HAP-1 (cell line): ENCODE data around the gene VPS26A.

ENCODE experiments used
- DNase-seq, 2 experiments: peaks; one replicate each; pipeline ENCODE4 v3.0.0-alpha.2; 2016 to 2020; ENCODE audit warnings: low spot score in 2 of 2
- H3K27me3 ChIP-seq: fragments of 250-450 bp; sonication (Bioruptor Pico); 2 replicates; pipeline ENCODE4 v1.5.1; 2020; ENCODE audit warnings: low read depth, mild to moderate bottlenecking, moderate library complexity
- H3K36me3 ChIP-seq: fragments of 250-450 bp; sonication (Bioruptor Pico); replicated peaks from 2 replicates; pipeline ENCODE4 v1.5.1; 2020; ENCODE audit warnings: mild to moderate bottlenecking
- H3K4me1 ChIP-seq: fragments of 250-450 bp; sonication (Bioruptor Pico); 2 replicates; pipeline ENCODE4 v1.5.1; 2020; ENCODE audit warnings: mild to moderate bottlenecking
- H3K4me3 ChIP-seq: fragments of 250-450 bp; sonication (Bioruptor Pico); 2 replicates; pipeline ENCODE4 v1.5.1; 2020; ENCODE audit warnings: mild to moderate bottlenecking, moderate library complexity
- H3K9me3 ChIP-seq: fragments of 250-450 bp; sonication (Bioruptor Pico); 2 replicates; pipeline ENCODE4 v1.5.1; 2020; ENCODE audit warnings: mild to moderate bottlenecking, moderate library complexity
- in situ Hi-C: fragments of 300-500 bp; cut with MboI; formaldehyde crosslinking; loops from 3 replicates; pipeline ENCODE4 v1.14.3; 2020; ENCODE audit warnings: low sequenced_read_pairs, inconsistent platforms, mixed read lengths

Gene VPS26A

GRCh38 chr10:69123747-69124562 is at the start of gene VPS26A:
TSS of gene VPS26A (plus strand) at chr10:69124178. CDS start at chr10:69124278, 100 bp downstream.
- in situ Hi-C loops = no loop called here

GRCh38 chr10:69074532-69074931 is 49.4 kb upstream of the VPS26A start:
- H3K9me3 ChIP-seq = no peaks in the 10 kb centered on the region
- no peak overlapping the region for H3K4me3 ChIP-seq
- in situ Hi-C loops = no loop called here
- no peaks in the 10 kb centered on the region for H3K27me3 ChIP-seq
- H3K36me3 ChIP-seq = no peaks in the 10 kb centered on the region
- DNase-seq = no peak
- no peaks in the 10 kb centered on the region for H3K4me1 ChIP-seq

More at GRCh38 chr10:69123747-69124562, at the start of gene VPS26A:
- Histone ChIP-seq H3K27me3 (no peaks in the 10 kb centered on the region), H3K9me3 (no peaks in the 10 kb centered on the region), H3K4me3 (peak within 1 kb of the TSS; percentile 92), H3K36me3 (peaks cover 3% of the 10 kb centered on the region; the same call in 1 of the 2 replicates), H3K4me1 (peaks cover 8% of the 10 kb centered on the region)
- DNase-seq = peak; percentile 95 to 100

- Histone ChIP-seq H3K9me3 (no peaks in the 10 kb centered on the region), H3K4me1 (no peaks in the 10 kb centered on the region), H3K27me3 (no peaks in the 10 kb centered on the region), H3K36me3 (no peaks in the 10 kb centered on the region), H3K4me3 (no peak overlapping the region)
- in situ Hi-C loops = no loop called here
- no peak for DNase-seq
Observed at GRCh38 chr10:69075431-69075830, 48.5 kb upstream of the VPS26A start.

GRCh38 chr10:69078311-69078710 is 45.7 kb upstream of the VPS26A start:
- H3K4me3 ChIP-seq = no peak overlapping the region
- H3K36me3 ChIP-seq = no peaks in the 10 kb centered on the region
- H3K4me1 ChIP-seq = no peaks in the 10 kb centered on the region
- in situ Hi-C loops = no loop called here
- DNase-seq = no peak
- no peaks in the 10 kb centered on the region for H3K27me3 ChIP-seq
- no peaks in the 10 kb centered on the region for H3K9me3 ChIP-seq

- in situ Hi-C loops = no loop called here
- H3K4me1 ChIP-seq = no peaks in the 10 kb centered on the region
- H3K27me3 ChIP-seq = no peaks in the 10 kb centered on the region
Observed at GRCh38 chr10:69080226-69080625, 43.8 kb upstream of the VPS26A start.

GRCh38 chr10:69086001-69086509 is 37.9 kb upstream of the VPS26A start:
- in situ Hi-C loops = no loop called here
- H3K9me3 ChIP-seq = no peaks in the 10 kb centered on the region
- DNase-seq = no peak
- H3K4me3 ChIP-seq = no peak overlapping the region
- H3K36me3 ChIP-seq = no peaks in the 10 kb centered on the region
- no peaks in the 10 kb centered on the region for H3K27me3 ChIP-seq
- H3K4me1 ChIP-seq = no peaks in the 10 kb centered on the region; the same call in 1 of the 2 replicates

More at GRCh38 chr10:69080226-69080625, 43.8 kb upstream of the VPS26A start:
- Histone ChIP-seq H3K9me3 (no peaks in the 10 kb centered on the region), H3K4me3 (no peak overlapping the region), H3K36me3 (no peaks in the 10 kb centered on the region)
- no peak for DNase-seq

- DNase-seq = no peak
- Histone ChIP-seq H3K4me3 (no peak within 1 kb of the TSS), H3K27me3 (no peaks in the 10 kb centered on the region), H3K36me3 (no peaks in the 10 kb centered on the region), H3K9me3 (no peaks in the 10 kb centered on the region), H3K4me1 (no peaks in the 10 kb centered on the region; the same call in 1 of the 2 replicates)
- in situ Hi-C loops = no loop called here
Observed at GRCh38 chr10:69087590-69088470, 36.1 kb upstream of the VPS26A start, which contains the start of gene SRGN. TSS of gene SRGN (plus strand) at chr10:69088103. CDS start at chr10:69088158, 55 bp downstream.

- Histone ChIP-seq H3K36me3 (no peaks in the 10 kb centered on the region), H3K4me3 (no peak overlapping the region), H3K4me1 (no peaks in the 10 kb centered on the region; the same call in 1 of the 2 replicates), H3K9me3 (no peaks in the 10 kb centered on the region), H3K27me3 (no peaks in the 10 kb centered on the region)
- DNase-seq = no peak
- in situ Hi-C loops = no loop called here
Observed at GRCh38 chr10:69088471-69088769, 35.6 kb upstream of the VPS26A start.

GRCh38 chr10:69088801-69089501 is 35.0 kb upstream of the VPS26A start:
- no peak for DNase-seq
- Histone ChIP-seq H3K4me3 (no peak overlapping the region), H3K9me3 (no peaks in the 10 kb centered on the region), H3K4me1 (no peaks in the 10 kb centered on the region; the same call in 1 of the 2 replicates), H3K27me3 (no peaks in the 10 kb centered on the region), H3K36me3 (no peaks in the 10 kb centered on the region)
- in situ Hi-C loops = no loop called here

GRCh38 chr10:69089638-69090599 is 34.1 kb upstream of the VPS26A start:
- Histone ChIP-seq H3K27me3 (no peaks in the 10 kb centered on the region), H3K4me3 (no peak overlapping the region), H3K4me1 (no peaks in the 10 kb centered on the region; the same call in 1 of the 2 replicates), H3K9me3 (no peaks in the 10 kb centered on the region), H3K36me3 (no peaks in the 10 kb centered on the region)
- DNase-seq = no peak
- in situ Hi-C loops = no loop called here

GRCh38 chr10:69090685-69091084 is 33.3 kb upstream of the VPS26A start:
- in situ Hi-C loops = no loop called here

GRCh38 chr10:69091143-69091651 is 32.8 kb upstream of the VPS26A start:
- no peaks in the 10 kb centered on the region for H3K27me3 ChIP-seq
- H3K4me1 ChIP-seq = no peaks in the 10 kb centered on the region
- no peaks in the 10 kb centered on the region for H3K9me3 ChIP-seq
- in situ Hi-C loops = no loop called here
- H3K4me3 ChIP-seq = no peak overlapping the region
- no peak for DNase-seq
- H3K36me3 ChIP-seq = no peaks in the 10 kb centered on the region

More at GRCh38 chr10:69090685-69091084, 33.3 kb upstream of the VPS26A start:
- Histone ChIP-seq H3K27me3 (no peaks in the 10 kb centered on the region), H3K9me3 (no peaks in the 10 kb centered on the region), H3K4me3 (no peak overlapping the region), H3K36me3 (no peaks in the 10 kb centered on the region), H3K4me1 (no peaks in the 10 kb centered on the region; the same call in 1 of the 2 replicates)
- no peak for DNase-seq
